ENCODE measurements around the gene SLC25A40. TPM values are rescaled to one million over a fixed set of nuclear protein-coding genes. Genes with fewer than 3 reads are reported as not detected.
"Not testable (repeated sequence)": the region's sequence is repeated elsewhere in the genome, so short reads cannot be mapped to it uniquely, and the experiment has no call there.

The SLC25A40 gene
- total RNA-seq, 4 donors from 2014 or later: 1.4 to 50.8 (median 25.4) TPM

DNA sequence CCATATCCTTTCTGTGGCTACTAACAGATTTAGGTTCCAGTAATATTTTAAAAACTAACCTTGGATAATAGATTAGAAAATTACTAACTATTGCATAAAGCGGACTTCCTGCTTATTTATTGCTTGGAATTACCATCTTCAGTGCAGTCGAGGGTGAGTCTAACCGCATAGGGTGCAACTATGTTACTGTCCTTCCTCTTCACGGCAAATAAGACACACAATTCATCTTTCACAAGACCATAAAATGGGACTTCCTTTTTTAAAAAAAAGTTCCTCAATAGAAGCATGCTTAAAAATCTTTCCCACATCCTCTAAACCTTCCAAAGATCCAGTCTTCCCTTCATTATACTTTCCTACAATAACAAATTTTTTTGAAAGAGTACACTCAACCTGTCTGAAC, 2.1 kb downstream of the SLC25A40 start:
- in situ Hi-C loops (cut with MboI; ENCODE audit: low pct_ligation_motif_present in 1 of 4, low pct_unique_long_range_greater_than_20kb in 1 of 4, low sequenced_read_pairs in 3 of 4): no loop called here
- no peak for DNase-seq
- H3K4me3 ChIP-seq: peak overlapping the region in 1 of 4 donors; percentile 92

DNA sequence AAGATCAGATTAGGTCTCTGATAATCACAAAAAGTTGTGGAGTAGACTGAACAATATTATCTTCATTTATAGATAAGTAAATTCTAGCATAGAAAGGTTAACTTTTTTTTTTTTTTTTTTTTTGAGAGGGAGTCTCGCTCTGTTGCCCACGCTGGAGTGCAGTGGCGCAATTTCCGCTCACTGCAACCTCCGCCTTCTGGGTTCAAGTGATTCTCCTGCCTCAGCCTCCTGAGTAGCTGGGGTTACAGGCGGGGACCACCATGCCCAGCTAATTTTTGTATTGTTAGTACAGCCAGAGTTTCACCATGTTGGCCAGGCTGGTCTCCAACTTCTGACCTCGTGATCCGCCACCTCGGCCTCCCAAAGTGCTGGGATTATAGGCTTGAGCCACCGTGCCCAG, 2.8 kb downstream of the SLC25A40 start:
- Histone ChIP-seq H3K27ac (peak overlapping the region in 2 of 4 donors; percentile 97 to 98), H3K4me1 (peaks cover 14 to 32% (median 25%) of the 10 kb centered on the region in 4 donors)
- H3K9me3 ChIP-seq; intact Hi-C loops (cut with DNase I; ENCODE audit: low total_unique reads); DNase-seq; H3K36me3 ChIP-seq; in situ Hi-C loops (cut with MboI; ENCODE audit: low pct_ligation_motif_present in 1 of 4, low pct_unique_long_range_greater_than_20kb in 1 of 4, low sequenced_read_pairs in 3 of 4); H3K27me3 ChIP-seq; H3K4me3 ChIP-seq: not testable (repeated sequence)
- 92 to 94% methylated on average over 5 to 10 of the region's 10 CpGs for WGBS, 2 donors (ENCODE audit: low coverage in 1 of 2)

More for the DNA sequence above, 2.1 kb downstream of the SLC25A40 start:
- H3K36me3 ChIP-seq: peaks cover 0 to 9% (median under 1%) of the 10 kb centered on the region in 4 donors
- 35 to 44% methylated on average over 4 of the region's 4 CpGs for WGBS, 2 donors (ENCODE audit: low coverage in 1 of 2)
- peaks cover 14 to 38% (median 27%) of the 10 kb centered on the region in 4 donors for H3K4me1 ChIP-seq
- intact Hi-C loops (cut with DNase I; ENCODE audit: low total_unique reads): no loop called here
- peaks cover 0 to 4% of the 10 kb centered on the region in 2 donors for H3K9me3 ChIP-seq
- peak overlapping the region; percentile 20 to 98 (median 98) for H3K27ac ChIP-seq
- H3K27me3 ChIP-seq: no peaks in the 10 kb centered on the region
- TF ChIP-seq POLR2A (IDR thresholded peaks at IDR 0.05) (no peak), EP300 (IDR thresholded peaks at IDR 0.05; ENCODE audit: low read depth) (no peak), POLR2AphosphoS5 (IDR thresholded peaks at IDR 0.05) (no peak)
- TF ChIP-seq, protein P1, sequence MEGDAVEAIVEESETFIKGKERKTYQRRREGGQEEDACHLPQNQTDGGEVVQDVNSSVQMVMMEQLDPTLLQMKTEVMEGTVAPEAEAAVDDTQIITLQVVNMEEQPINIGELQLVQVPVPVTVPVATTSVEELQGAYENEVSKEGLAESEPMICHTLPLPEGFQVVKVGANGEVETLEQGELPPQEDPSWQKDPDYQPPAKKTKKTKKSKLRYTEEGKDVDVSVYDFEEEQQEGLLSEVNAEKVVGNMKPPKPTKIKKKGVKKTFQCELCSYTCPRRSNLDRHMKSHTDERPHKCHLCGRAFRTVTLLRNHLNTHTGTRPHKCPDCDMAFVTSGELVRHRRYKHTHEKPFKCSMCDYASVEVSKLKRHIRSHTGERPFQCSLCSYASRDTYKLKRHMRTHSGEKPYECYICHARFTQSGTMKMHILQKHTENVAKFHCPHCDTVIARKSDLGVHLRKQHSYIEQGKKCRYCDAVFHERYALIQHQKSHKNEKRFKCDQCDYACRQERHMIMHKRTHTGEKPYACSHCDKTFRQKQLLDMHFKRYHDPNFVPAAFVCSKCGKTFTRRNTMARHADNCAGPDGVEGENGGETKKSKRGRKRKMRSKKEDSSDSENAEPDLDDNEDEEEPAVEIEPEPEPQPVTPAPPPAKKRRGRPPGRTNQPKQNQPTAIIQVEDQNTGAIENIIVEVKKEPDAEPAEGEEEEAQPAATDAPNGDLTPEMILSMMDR (IDR thresholded peaks at IDR 0.05): no peak

DNA sequence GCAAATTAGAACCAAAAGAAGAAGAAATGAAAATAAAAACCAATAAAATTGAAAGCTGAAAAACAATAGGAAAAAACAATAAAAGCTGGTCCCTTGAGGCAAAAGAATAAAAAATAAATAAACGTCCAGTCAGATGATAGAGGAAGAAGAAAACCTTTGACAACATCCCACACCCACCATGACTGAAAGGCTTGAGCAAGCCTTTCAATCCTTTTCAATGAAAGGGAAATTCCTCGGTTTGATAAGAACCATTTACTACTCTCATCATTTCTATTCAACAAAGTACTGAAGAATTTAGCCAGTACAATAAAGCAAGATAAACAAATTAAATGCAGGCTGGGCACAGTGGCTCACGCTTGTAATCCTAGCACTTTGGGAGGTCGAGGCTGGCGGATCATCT, 3.8 kb downstream of the SLC25A40 start:
- TF ChIP-seq POLR2A (IDR thresholded peaks at IDR 0.05): no peak
- TF ChIP-seq POLR2AphosphoS5 (IDR thresholded peaks at IDR 0.05): no peak
- no peak for TF ChIP-seq EP300 (IDR thresholded peaks at IDR 0.05; ENCODE audit: low read depth)
- TF ChIP-seq, protein P1 (IDR thresholded peaks at IDR 0.05): no peak
- H3K27ac ChIP-seq: no peak overlapping the region
- no peaks in the 10 kb centered on the region for H3K27me3 ChIP-seq
- peaks cover 0 to 9% (median under 1%) of the 10 kb centered on the region in 4 donors for H3K36me3 ChIP-seq
- 84 to 97% methylated on average over 5 of the region's 5 CpGs for WGBS, 2 donors (ENCODE audit: low coverage in 1 of 2)
- peaks cover 0 to 4% of the 10 kb centered on the region in 2 donors for H3K9me3 ChIP-seq
- no peak overlapping the region for H3K4me3 ChIP-seq
- peaks cover 10 to 22% (median 17%) of the 10 kb centered on the region in 4 donors for H3K4me1 ChIP-seq
- DNase-seq: no peak
- in situ Hi-C loops (cut with MboI; ENCODE audit: low pct_ligation_motif_present in 1 of 4, low pct_unique_long_range_greater_than_20kb in 1 of 4, low sequenced_read_pairs in 3 of 4) (no loop called here), intact Hi-C loops (cut with DNase I; ENCODE audit: low total_unique reads) (no loop called here)

DNA sequence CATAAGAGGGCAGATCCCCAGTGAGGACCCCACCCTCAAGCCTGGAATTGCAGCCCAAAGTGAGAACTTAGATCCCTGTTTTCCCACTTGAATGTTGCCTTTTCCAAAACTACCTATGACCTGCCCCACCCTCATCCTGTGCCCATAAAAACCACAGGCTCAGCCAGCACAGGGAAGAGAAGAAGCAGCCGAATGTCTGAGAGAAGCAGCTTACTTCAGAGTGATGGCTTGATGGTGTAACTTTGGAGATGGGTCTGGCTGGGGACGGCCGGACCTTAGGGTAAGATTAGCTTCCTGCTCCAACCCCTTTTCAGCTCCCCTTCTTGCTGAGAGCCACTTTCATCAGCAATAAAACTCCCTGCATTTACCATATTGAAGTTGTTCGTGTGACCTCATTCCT, 5.7 kb downstream of the SLC25A40 start:
- DNase-seq: no peak
- in situ Hi-C loops (cut with MboI; ENCODE audit: low pct_ligation_motif_present in 1 of 4, low pct_unique_long_range_greater_than_20kb in 1 of 4, low sequenced_read_pairs in 3 of 4): no loop called here
- 97% methylated on average over 4 of the region's 4 CpGs; no CpG with 5 or more reads in 1 of the 2 donors for WGBS, 2 donors (ENCODE audit: low coverage in 1 of 2)
- TF ChIP-seq POLR2A (IDR thresholded peaks at IDR 0.05): no peak
- TF ChIP-seq, protein P1 (IDR thresholded peaks at IDR 0.05): no peak
- Histone ChIP-seq H3K4me3 (no peak overlapping the region), H3K36me3 (peaks cover 0 to 24% (median under 1%) of the 10 kb centered on the region in 4 donors), H3K9me3 (peaks cover 15 to 16% of the 10 kb centered on the region in 2 donors), H3K27ac (no peak overlapping the region), H3K4me1 (peaks cover 10 to 22% (median 15%) of the 10 kb centered on the region in 4 donors), H3K27me3 (no peaks in the 10 kb centered on the region)
- intact Hi-C loops (cut with DNase I; ENCODE audit: low total_unique reads): no loop called here

DNA sequence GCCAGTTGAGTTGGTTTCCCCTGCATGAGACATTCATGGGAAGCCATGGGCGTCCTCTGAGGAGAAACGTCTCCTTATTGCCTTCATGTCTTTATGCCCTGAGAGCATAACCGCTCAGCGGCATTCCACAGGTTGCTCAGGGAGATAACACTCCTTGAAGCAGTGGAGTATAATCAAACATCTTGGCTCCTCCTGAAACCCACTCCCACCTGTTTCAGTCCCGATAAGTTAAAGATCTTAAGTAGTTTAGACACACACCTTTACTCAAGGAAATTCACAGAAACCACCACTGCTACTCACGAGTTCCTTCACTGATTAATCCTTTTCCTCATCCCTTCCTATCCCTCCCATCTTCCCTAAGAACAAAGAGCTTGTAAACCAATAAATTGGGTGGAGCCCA, 9.6 kb downstream of the SLC25A40 start:
- H3K9me3 ChIP-seq: peaks cover 11 to 16% of the 10 kb centered on the region in 2 donors
- peaks cover 0 to 21% (median 2%) of the 10 kb centered on the region in 4 donors for H3K36me3 ChIP-seq
- intact Hi-C loops (cut with DNase I; ENCODE audit: low total_unique reads); H3K4me3 ChIP-seq; DNase-seq; H3K27me3 ChIP-seq; H3K4me1 ChIP-seq; in situ Hi-C loops (cut with MboI; ENCODE audit: low pct_ligation_motif_present in 1 of 4, low pct_unique_long_range_greater_than_20kb in 1 of 4, low sequenced_read_pairs in 3 of 4); H3K27ac ChIP-seq: not testable (repeated sequence)
- WGBS, 2 donors (ENCODE audit: low coverage in 1 of 2): 96 to 97% methylated on average over 3 to 6 of the region's 6 CpGs
